GM12864 (cell line): ENCODE results near the gene SPATA9.
"Not testable (repeated sequence)": the region's sequence is repeated elsewhere in the genome, so short reads cannot be mapped to it uniquely, and the experiment has no call there.

ENCODE experiments used
- DNase-seq: peaks from one replicate; pipeline ENCODE4 v3.0.0-alpha.2; 2011; ENCODE audit warnings: low read depth
- H3K4me3 ChIP-seq: 2 replicates; pipeline ENCODE4 v1.5.1; 2011; ENCODE audit warnings: mild to moderate bottlenecking, low read depth, low read length, control low read depth
- CTCF ChIP-seq: IDR thresholded peaks from 2 replicates; pipeline ENCODE4 v1.5.1; 2011; ENCODE audit warnings: low read depth, mild to moderate bottlenecking, moderate library complexity, low read length, control low read depth, inconsistent platforms; ENCODE audit errors: missing control alignments

Gene SPATA9

GRCh38 chr5:95708876-95709275 lies 26.1 kb upstream of the SPATA9 start:
- no peak overlapping the region for H3K4me3 ChIP-seq
- TF ChIP-seq CTCF, result no peak
- DNase-seq, result no peak

GRCh38 chr5:95707534-95708188 lies 24.9 kb upstream of the SPATA9 start:
- DNase-seq, H3K4me3 ChIP-seq: not testable (repeated sequence)

GRCh38 chr5:95707055-95707454 lies 24.3 kb upstream of the SPATA9 start:
- H3K4me3 ChIP-seq, result no peak overlapping the region
- DNase-seq, result no peak
- TF ChIP-seq CTCF, result no peak

- not testable (repeated sequence) for H3K4me3 ChIP-seq, DNase-seq
Measured at GRCh38 chr5:95706196-95706595, 23.4 kb upstream of the SPATA9 start.

GRCh38 chr5:95704150-95704549 lies 21.4 kb upstream of the SPATA9 start:
- TF ChIP-seq CTCF, result no peak
- DNase-seq, result no peak
- H3K4me3 ChIP-seq, result no peak overlapping the region

- no peak for DNase-seq
- H3K4me3 ChIP-seq, result no peak overlapping the region
- no peak for TF ChIP-seq CTCF
Measured at GRCh38 chr5:95701074-95701473, 18.3 kb upstream of the SPATA9 start.

GRCh38 chr5:95699337-95699736 lies 16.5 kb upstream of the SPATA9 start:
- DNase-seq, result no peak
- no peak for TF ChIP-seq CTCF
- no peak overlapping the region for H3K4me3 ChIP-seq

GRCh38 chr5:95697781-95698681 lies 15.2 kb upstream of the SPATA9 start:
- TF ChIP-seq CTCF, result no peak
- H3K4me3 ChIP-seq, result no peak overlapping the region
- DNase-seq, result no peak
